ENCODE data around the gene CRELD1. TPM values are rescaled to one million over a fixed set of nuclear protein-coding genes. Genes with fewer than 3 reads are reported as not detected.

Gene CRELD1
- total RNA-seq, 1 donor from 2014 or later: 67.5 TPM

GRCh38 chr3:9980251-9980650, 46.6 kb downstream of the CRELD1 start:
- DNase-seq (ENCODE audit: missing footprints) (no peak), ATAC-seq (no peak)
- intact Hi-C loops (cut with DNase I): no loop called here

- DNase-seq (ENCODE audit: missing footprints): no peak
- peak; percentile 26 for ATAC-seq
- intact Hi-C loops (cut with DNase I): loop anchor here (1.0 kb wide), 1 partner anchor 40 kb away; the partner anchor contains the start of gene FANCD2
Observed at GRCh38 chr3:9986230-9986725, 52.6 kb downstream of the CRELD1 start.

GRCh38 chr3:9994086-9994844, 60.6 kb downstream of the CRELD1 start:
- intact Hi-C loops (cut with DNase I): no loop called here
- ATAC-seq: no peak
- no peak for DNase-seq (ENCODE audit: missing footprints)

Other genes with a start within 250 kb of the CRELD1 start
- not detected for gene CPNE9, start 230.0 kb upstream of the CRELD1 start, total RNA-seq
- 10.9 TPM for gene BRPF1, start 202.1 kb upstream of the CRELD1 start, total RNA-seq
- 10.5 TPM for gene OGG1, start 183.9 kb upstream of the CRELD1 start, total RNA-seq
- gene CAMK1, start 163.9 kb upstream of the CRELD1 start, total RNA-seq: 18.4 TPM
- 48.4 TPM for gene TADA3, start 141.4 kb upstream of the CRELD1 start, total RNA-seq
- 70.8 TPM for gene ARPC4, start 140.8 kb upstream of the CRELD1 start, total RNA-seq
- 10.6 TPM for gene TTLL3, start 123.6 kb upstream of the CRELD1 start, total RNA-seq
- 40.7 TPM for gene RPUSD3, start 89.8 kb upstream of the CRELD1 start, total RNA-seq
- gene CIDEC, start 53.6 kb upstream of the CRELD1 start, total RNA-seq: 6.7 TPM
- gene JAGN1, start 43.2 kb upstream of the CRELD1 start, total RNA-seq: 19.1 TPM
- gene IL17RE, start 31.0 kb upstream of the CRELD1 start, total RNA-seq: 0.78 TPM
- 33.7 TPM for gene IL17RC, start 16.7 kb upstream of the CRELD1 start, total RNA-seq
- gene PRRT3, start 18.6 kb downstream of the CRELD1 start, total RNA-seq: 0.57 TPM
- 108 TPM for gene EMC3, start 53.0 kb downstream of the CRELD1 start, total RNA-seq
- gene FANCD2, start 92.6 kb downstream of the CRELD1 start, total RNA-seq: 1.0 TPM
- not detected for gene FANCD2OS, start 174.4 kb downstream of the CRELD1 start, total RNA-seq
- gene BRK1, start 181.8 kb downstream of the CRELD1 start, total RNA-seq: 98.2 TPM
- 13.1 TPM for gene VHL, start 207.9 kb downstream of the CRELD1 start, total RNA-seq
- 2.0 TPM for gene IRAK2, start 231.1 kb downstream of the CRELD1 start, total RNA-seq